ENCODE results near the gene TMEM151B. TPM values are rescaled to one million over a fixed set of nuclear protein-coding genes. Genes with fewer than 3 reads are reported as not detected.

TMEM151B gene
- total and polyA plus RNA-seq, 9 of the 15 experiments (the other 6 are each of a cell fraction or from before 2014, with no cell fraction given): not detected

DNA sequence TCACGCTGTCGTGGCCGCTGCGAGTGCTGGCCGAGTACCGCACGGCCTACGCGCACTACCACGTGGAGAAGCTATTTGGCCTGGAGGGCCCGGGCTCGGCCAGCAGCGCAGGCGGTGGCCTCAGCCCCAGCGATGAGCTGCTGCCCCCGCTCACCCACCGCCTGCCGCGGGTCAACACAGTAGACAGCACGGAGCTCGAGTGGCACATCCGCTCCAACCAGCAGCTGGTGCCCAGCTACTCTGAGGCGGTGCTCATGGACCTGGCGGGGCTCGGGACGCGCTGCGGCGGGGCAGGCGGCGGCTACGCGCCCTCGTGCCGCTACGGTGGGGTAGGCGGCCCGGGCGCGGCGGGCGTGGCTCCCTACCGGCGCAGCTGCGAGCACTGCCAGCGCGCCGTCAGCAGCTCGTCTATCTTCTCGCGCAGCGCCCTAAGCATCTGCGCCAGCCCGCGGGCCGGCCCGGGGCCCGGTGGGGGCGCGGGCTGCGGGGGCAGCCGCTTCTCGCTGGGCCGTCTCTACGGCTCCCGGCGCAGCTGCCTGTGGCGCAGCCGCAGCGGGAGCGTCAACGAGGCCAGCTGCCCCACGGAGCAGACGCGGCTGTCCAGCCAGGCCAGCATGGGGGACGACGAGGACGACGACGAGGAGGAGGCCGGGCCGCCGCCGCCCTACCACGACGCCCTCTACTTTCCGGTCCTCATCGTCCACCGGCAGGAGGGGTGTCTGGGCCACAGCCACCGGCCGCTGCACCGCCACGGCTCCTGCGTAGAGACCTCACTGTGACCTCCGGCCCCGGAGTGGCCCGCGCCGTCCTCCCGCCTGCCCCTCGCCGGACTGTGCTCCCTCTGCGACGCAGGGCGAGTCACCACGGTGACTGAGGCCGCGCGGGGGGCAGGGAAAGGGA lies 5.7 kb downstream of the TMEM151B start (continued):
- no peak for TF ChIP-seq RFX7 (CRISPR knock-in tag; IDR thresholded peaks at IDR 0.05)
- no peak for TF ChIP-seq ZKSCAN1 (IDR thresholded peaks at IDR 0.05; ENCODE audit: low read depth, low read length)
- TF ChIP-seq, protein P1, sequence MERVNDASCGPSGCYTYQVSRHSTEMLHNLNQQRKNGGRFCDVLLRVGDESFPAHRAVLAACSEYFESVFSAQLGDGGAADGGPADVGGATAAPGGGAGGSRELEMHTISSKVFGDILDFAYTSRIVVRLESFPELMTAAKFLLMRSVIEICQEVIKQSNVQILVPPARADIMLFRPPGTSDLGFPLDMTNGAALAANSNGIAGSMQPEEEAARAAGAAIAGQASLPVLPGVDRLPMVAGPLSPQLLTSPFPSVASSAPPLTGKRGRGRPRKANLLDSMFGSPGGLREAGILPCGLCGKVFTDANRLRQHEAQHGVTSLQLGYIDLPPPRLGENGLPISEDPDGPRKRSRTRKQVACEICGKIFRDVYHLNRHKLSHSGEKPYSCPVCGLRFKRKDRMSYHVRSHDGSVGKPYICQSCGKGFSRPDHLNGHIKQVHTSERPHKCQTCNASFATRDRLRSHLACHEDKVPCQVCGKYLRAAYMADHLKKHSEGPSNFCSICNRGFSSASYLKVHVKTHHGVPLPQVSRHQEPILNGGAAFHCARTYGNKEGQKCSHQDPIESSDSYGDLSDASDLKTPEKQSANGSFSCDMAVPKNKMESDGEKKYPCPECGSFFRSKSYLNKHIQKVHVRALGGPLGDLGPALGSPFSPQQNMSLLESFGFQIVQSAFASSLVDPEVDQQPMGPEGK (CRISPR knock-in tag; IDR thresholded peaks at IDR 0.05; ENCODE audit: borderline replicate concordance): no peak
- peak; percentile 26; the same call in 1 of the 2 replicates for TF ChIP-seq CXXC5 (CRISPR knock-in tag; IDR thresholded peaks at IDR 0.05)
- TF ChIP-seq, protein P2, sequence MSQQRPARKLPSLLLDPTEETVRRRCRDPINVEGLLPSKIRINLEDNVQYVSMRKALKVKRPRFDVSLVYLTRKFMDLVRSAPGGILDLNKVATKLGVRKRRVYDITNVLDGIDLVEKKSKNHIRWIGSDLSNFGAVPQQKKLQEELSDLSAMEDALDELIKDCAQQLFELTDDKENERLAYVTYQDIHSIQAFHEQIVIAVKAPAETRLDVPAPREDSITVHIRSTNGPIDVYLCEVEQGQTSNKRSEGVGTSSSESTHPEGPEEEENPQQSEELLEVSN (IDR thresholded peaks at IDR 0.05; ENCODE audit: borderline replicate concordance in 1 of 2, extremely low read depth in 1 of 2, insufficient read depth in 1 of 2, insufficient read length in 1 of 2, low read depth in 1 of 2, low read length in 1 of 2, poor library complexity in 1 of 2, severe bottlenecking in 1 of 2): peak in 1 of 2 experiments; percentile 6
- TF ChIP-seq PTTG1 (tag; IDR thresholded peaks at IDR 0.05; ENCODE audit: low read depth): no peak
- TF ChIP-seq ZNF583 (CRISPR knock-in tag; IDR thresholded peaks at IDR 0.05): no peak
- TF ChIP-seq, protein P3, sequence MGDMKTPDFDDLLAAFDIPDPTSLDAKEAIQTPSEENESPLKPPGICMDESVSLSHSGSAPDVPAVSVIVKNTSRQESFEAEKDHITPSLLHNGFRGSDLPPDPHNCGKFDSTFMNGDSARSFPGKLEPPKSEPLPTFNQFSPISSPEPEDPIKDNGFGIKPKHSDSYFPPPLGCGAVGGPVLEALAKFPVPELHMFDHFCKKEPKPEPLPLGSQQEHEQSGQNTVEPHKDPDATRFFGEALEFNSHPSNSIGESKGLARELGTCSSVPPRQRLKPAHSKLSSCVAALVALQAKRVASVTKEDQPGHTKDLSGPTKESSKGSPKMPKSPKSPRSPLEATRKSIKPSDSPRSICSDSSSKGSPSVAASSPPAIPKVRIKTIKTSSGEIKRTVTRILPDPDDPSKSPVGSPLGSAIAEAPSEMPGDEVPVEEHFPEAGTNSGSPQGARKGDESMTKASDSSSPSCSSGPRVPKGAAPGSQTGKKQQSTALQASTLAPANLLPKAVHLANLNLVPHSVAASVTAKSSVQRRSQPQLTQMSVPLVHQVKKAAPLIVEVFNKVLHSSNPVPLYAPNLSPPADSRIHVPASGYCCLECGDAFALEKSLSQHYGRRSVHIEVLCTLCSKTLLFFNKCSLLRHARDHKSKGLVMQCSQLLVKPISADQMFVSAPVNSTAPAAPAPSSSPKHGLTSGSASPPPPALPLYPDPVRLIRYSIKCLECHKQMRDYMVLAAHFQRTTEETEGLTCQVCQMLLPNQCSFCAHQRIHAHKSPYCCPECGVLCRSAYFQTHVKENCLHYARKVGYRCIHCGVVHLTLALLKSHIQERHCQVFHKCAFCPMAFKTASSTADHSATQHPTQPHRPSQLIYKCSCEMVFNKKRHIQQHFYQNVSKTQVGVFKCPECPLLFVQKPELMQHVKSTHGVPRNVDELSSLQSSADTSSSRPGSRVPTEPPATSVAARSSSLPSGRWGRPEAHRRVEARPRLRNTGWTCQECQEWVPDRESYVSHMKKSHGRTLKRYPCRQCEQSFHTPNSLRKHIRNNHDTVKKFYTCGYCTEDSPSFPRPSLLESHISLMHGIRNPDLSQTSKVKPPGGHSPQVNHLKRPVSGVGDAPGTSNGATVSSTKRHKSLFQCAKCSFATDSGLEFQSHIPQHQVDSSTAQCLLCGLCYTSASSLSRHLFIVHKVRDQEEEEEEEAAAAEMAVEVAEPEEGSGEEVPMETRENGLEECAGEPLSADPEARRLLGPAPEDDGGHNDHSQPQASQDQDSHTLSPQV (IDR thresholded peaks at IDR 0.05): no peak
- TF ChIP-seq, protein P4, sequence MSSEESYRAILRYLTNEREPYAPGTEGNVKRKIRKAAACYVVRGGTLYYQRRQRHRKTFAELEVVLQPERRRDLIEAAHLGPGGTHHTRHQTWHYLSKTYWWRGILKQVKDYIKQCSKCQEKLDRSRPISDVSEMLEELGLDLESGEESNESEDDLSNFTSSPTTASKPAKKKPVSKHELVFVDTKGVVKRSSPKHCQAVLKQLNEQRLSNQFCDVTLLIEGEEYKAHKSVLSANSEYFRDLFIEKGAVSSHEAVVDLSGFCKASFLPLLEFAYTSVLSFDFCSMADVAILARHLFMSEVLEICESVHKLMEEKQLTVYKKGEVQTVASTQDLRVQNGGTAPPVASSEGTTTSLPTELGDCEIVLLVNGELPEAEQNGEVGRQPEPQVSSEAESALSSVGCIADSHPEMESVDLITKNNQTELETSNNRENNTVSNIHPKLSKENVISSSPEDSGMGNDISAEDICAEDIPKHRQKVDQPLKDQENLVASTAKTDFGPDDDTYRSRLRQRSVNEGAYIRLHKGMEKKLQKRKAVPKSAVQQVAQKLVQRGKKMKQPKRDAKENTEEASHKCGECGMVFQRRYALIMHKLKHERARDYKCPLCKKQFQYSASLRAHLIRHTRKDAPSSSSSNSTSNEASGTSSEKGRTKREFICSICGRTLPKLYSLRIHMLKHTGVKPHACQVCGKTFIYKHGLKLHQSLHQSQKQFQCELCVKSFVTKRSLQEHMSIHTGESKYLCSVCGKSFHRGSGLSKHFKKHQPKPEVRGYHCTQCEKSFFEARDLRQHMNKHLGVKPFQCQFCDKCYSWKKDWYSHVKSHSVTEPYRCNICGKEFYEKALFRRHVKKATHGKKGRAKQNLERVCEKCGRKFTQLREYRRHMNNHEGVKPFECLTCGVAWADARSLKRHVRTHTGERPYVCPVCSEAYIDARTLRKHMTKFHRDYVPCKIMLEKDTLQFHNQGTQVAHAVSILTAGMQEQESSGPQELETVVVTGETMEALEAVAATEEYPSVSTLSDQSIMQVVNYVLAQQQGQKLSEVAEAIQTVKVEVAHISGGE (CRISPR knock-in tag; IDR thresholded peaks at IDR 0.05): no peak
- TF ChIP-seq, protein P5, sequence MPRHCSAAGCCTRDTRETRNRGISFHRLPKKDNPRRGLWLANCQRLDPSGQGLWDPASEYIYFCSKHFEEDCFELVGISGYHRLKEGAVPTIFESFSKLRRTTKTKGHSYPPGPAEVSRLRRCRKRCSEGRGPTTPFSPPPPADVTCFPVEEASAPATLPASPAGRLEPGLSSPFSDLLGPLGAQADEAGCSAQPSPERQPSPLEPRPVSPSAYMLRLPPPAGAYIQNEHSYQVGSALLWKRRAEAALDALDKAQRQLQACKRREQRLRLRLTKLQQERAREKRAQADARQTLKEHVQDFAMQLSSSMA (CRISPR knock-in tag; IDR thresholded peaks at IDR 0.05): no peak
- TF ChIP-seq ZNF766 (CRISPR knock-in tag; conservative IDR thresholded peaks at IDR 0.05): no peak
- peak; percentile 30 to 67; a peak in 2 of 4 replicates for TF ChIP-seq NRF1 (conservative IDR thresholded peaks at IDR 0.05 in 1 of 2, IDR thresholded peaks at IDR 0.05 in 1 of 2)
- peak; percentile 93 for TF ChIP-seq ZNF263 (CRISPR knock-in tag; IDR thresholded peaks at IDR 0.05; ENCODE audit: borderline replicate concordance)

Measured in K562 (cell line).